HepG2 (cell line): ENCODE measurements around the gene APRT. TPM values are rescaled to one million over a fixed set of nuclear protein-coding genes. Genes with fewer than 3 reads are reported as not detected.

Source experiments
- BRD4 ChIP-seq: sonication (generic); formaldehyde crosslinking; IDR thresholded peaks from 2 replicates; pipeline ENCODE4 v1.4.0; 2020; ENCODE audit warnings: missing genetic modification reagents
- JDP2 ChIP-seq: sonication (generic); formaldehyde crosslinking; IDR thresholded peaks from 2 replicates; pipeline ENCODE4 v1.8.1; 2022; ENCODE audit warnings: missing genetic modification reagents, borderline replicate concordance
- POLR2A ChIP-seq, 2 experiments: IDR thresholded peaks; 2 replicates each; pipeline ENCODE4 v1.6.1; 2011; ENCODE audit warnings: low read depth in 2 of 2, low read length in 2 of 2, mild to moderate bottlenecking in 1 of 2, moderate library complexity in 1 of 2; ENCODE audit not compliant: insufficient read depth in 1 of 2
- PRDM15 ChIP-seq: sonication (generic); formaldehyde crosslinking; IDR thresholded peaks from 2 replicates; pipeline ENCODE4 v1.4.0; 2020; ENCODE audit warnings: missing genetic modification reagents
- RFX3 ChIP-seq: IDR thresholded peaks from 2 replicates; pipeline ENCODE4 v1.6.1; 2016; ENCODE audit warnings: missing biosample characterization, missing genetic modification reagents
- SALL1 ChIP-seq: sonication (generic); formaldehyde crosslinking; IDR thresholded peaks from 2 replicates; pipeline ENCODE4 v1.8.0; 2022; ENCODE audit warnings: mild to moderate bottlenecking, missing genetic modification reagents
- SMC3 ChIP-seq: IDR thresholded peaks from 2 replicates; pipeline ENCODE4 v1.6.1; 2011; ENCODE audit warnings: low read length, improper control_type of control experiment
- SOX5 ChIP-seq: IDR thresholded peaks from 2 replicates; pipeline ENCODE4 v1.6.1; 2016; ENCODE audit warnings: borderline replicate concordance
- STAT6 ChIP-seq: sonication (generic); formaldehyde crosslinking; IDR thresholded peaks from 2 replicates; pipeline ENCODE4 v1.4.0; 2020; ENCODE audit warnings: missing genetic modification reagents, mild to moderate bottlenecking, borderline replicate concordance
- ZMAT3 ChIP-seq: sonication (generic); formaldehyde crosslinking; conservative IDR thresholded peaks from 2 replicates; pipeline ENCODE4 v1.7.0; 2021; ENCODE audit warnings: missing genetic modification reagents
- ZNF136 ChIP-seq: sonication (generic); formaldehyde crosslinking; IDR thresholded peaks from 2 replicates; pipeline ENCODE4 v1.8.1; 2022; ENCODE audit warnings: low read depth, mild to moderate bottlenecking, moderate library complexity, missing genetic modification reagents
- ZNF274 ChIP-seq: sonication (generic); formaldehyde crosslinking; IDR thresholded peaks from 2 replicates; pipeline ENCODE4 v1.5.1; 2020; ENCODE audit warnings: mild to moderate bottlenecking, missing genetic modification reagents
- ZNF333 ChIP-seq: sonication (generic); formaldehyde crosslinking; IDR thresholded peaks from 2 replicates; pipeline ENCODE4 v1.4.0; 2020; ENCODE audit warnings: mild to moderate bottlenecking, missing genetic modification reagents, borderline replicate concordance
- ZNF430 ChIP-seq: sonication (generic); formaldehyde crosslinking; IDR thresholded peaks from 2 replicates; pipeline ENCODE4 v1.9.0; 2021; ENCODE audit warnings: mild to moderate bottlenecking, missing genetic modification reagents
- ZNF841 ChIP-seq: sonication (generic); formaldehyde crosslinking; IDR thresholded peaks from 2 replicates; pipeline ENCODE4 v1.8.1; 2023; ENCODE audit warnings: missing genetic modification reagents, borderline replicate concordance
- ZNF883 ChIP-seq: sonication (generic); formaldehyde crosslinking; IDR thresholded peaks from 2 replicates; pipeline ENCODE4 v1.5.1; 2020; ENCODE audit warnings: mild to moderate bottlenecking, missing genetic modification reagents; ENCODE audit errors: not compliant biosample characterization
- polyA plus RNA-seq, 8 experiments: library from polyadenylated mRNA; depleted of rRNA in 3 of 8; stranded (reverse) in 7 of 8; unstranded in 1 of 8; fragments of >200 nt; fragmentation: Illumina TruSeq in 4 of 8; extraction: Trizol in 4 of 8; gene quantifications; 2 replicates each; pipeline versions ENCODE4 v1.2.1 to v1.2.3, GENCODE V29; 2011 to 2016; ENCODE audit warnings: low read depth in 4 of 8, missing spikeins in 1 of 8, mixed read lengths in 1 of 8; ENCODE audit not compliant: insufficient read depth in 1 of 8
- total RNA-seq, 5 experiments: library from RNA; depleted of rRNA; stranded (reverse); fragments of >200 nt; fragmentation: Illumina TruSeq; extraction: Trizol; gene quantifications; 2 replicates each; pipeline ENCODE4 v1.2.3, GENCODE V29; 2016; ENCODE audit warnings: low read depth in 1 of 5
- TF ChIP-seq, protein P1 (sequence below): IDR thresholded peaks from 2 replicates; pipeline ENCODE4 v1.6.1; 2018; ENCODE audit warnings: missing genetic modification reagents
- TF ChIP-seq, protein P2 (sequence below): sonication (generic); formaldehyde crosslinking; IDR thresholded peaks from 2 replicates; pipeline ENCODE4 v1.8.1; 2023; ENCODE audit warnings: mild to moderate bottlenecking, missing genetic modification reagents

Gene APRT
- total and polyA plus RNA-seq, 2 of the 13 experiments (the other 11 are each of a cell fraction or from before 2014, with no cell fraction given) = 155 to 242 TPM

GRCh38 chr16:88856828-88857727 lies 45.4 kb upstream of the APRT start, which contains the start of the genes GALNS and TRAPPC2L (continued):
- TF ChIP-seq ZNF430 (CRISPR knock-in tag) = peak; percentile 82
- peak; percentile 25; the same call in 1 of the 2 replicates for TF ChIP-seq ZNF841 (CRISPR knock-in tag)
- TF ChIP-seq SALL1 (CRISPR knock-in tag) = peak; percentile 80
- TF ChIP-seq, protein P1, sequence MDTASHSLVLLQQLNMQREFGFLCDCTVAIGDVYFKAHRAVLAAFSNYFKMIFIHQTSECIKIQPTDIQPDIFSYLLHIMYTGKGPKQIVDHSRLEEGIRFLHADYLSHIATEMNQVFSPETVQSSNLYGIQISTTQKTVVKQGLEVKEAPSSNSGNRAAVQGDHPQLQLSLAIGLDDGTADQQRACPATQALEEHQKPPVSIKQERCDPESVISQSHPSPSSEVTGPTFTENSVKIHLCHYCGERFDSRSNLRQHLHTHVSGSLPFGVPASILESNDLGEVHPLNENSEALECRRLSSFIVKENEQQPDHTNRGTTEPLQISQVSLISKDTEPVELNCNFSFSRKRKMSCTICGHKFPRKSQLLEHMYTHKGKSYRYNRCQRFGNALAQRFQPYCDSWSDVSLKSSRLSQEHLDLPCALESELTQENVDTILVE (CRISPR knock-in tag) = no peak
- TF ChIP-seq RFX3 (CRISPR knock-in tag) = peak; percentile 83
- no peak; the same call in 1 of the 2 replicates for TF ChIP-seq ZMAT3 (CRISPR knock-in tag)
- TF ChIP-seq BRD4 (CRISPR knock-in tag) = peak; percentile 96
- TF ChIP-seq SMC3 = no peak
- no peak for TF ChIP-seq JDP2 (CRISPR knock-in tag)
- TF ChIP-seq POLR2A (IDR thresholded peaks at IDR 0.05; ENCODE audit: insufficient read depth in 1 of 2, low read depth in 2 of 2, low read length in 2 of 2) = peak; percentile 94 to 97
- peak; percentile 17; the same call in 1 of the 2 replicates for TF ChIP-seq SOX5 (CRISPR knock-in tag)
- peak; percentile 80 for TF ChIP-seq ZNF274 (CRISPR knock-in tag)
- no peak for TF ChIP-seq PRDM15
- no peak for TF ChIP-seq STAT6 (CRISPR knock-in tag)
- peak; percentile 89 for TF ChIP-seq ZNF883 (CRISPR knock-in tag)
- TF ChIP-seq ZNF136 = no peak; the same call in 1 of the 2 replicates
- TF ChIP-seq ZNF333 (CRISPR knock-in tag) = no peak
- TF ChIP-seq, protein P2, sequence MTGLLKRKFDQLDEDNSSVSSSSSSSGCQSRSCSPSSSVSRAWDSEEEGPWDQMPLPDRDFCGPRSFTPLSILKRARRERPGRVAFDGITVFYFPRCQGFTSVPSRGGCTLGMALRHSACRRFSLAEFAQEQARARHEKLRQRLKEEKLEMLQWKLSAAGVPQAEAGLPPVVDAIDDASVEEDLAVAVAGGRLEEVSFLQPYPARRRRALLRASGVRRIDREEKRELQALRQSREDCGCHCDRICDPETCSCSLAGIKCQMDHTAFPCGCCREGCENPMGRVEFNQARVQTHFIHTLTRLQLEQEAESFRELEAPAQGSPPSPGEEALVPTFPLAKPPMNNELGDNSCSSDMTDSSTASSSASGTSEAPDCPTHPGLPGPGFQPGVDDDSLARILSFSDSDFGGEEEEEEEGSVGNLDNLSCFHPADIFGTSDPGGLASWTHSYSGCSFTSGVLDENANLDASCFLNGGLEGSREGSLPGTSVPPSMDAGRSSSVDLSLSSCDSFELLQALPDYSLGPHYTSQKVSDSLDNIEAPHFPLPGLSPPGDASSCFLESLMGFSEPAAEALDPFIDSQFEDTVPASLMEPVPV (CRISPR knock-in tag) = no peak
